NCI-H2029 treated with DMSO at 0.1 percent for 48 hours (cell line): ENCODE measurements around the gene NEU3.
A peak's percentile ranks its signal among the peaks of the same experiment; 100 is the strongest.
"Not testable (repeated sequence)": the region's sequence is repeated elsewhere in the genome, so short reads cannot be mapped to it uniquely, and the experiment has no call there.

Source experiments
- DNase-seq: peaks from one replicate; lab custom pipeline; 2025; lab: John Stamatoyannopoulos, UW

The NEU3 gene

GRCh38 chr11:75029836-75030631 is 41.3 kb downstream of the NEU3 start:
- no peak for DNase-seq

GRCh38 chr11:75031224-75031753 is 42.6 kb downstream of the NEU3 start:
- DNase-seq = no peak

GRCh38 chr11:75031771-75032549 is 43.2 kb downstream of the NEU3 start:
- peak; percentile 14 for DNase-seq

GRCh38 chr11:75032550-75032935 is 43.8 kb downstream of the NEU3 start:
- DNase-seq = no peak

GRCh38 chr11:75033916-75034315 is 45.2 kb downstream of the NEU3 start:
- no peak for DNase-seq

GRCh38 chr11:75035256-75035655 is 46.5 kb downstream of the NEU3 start:
- DNase-seq = no peak

- DNase-seq = peak; percentile 16
Observed at GRCh38 chr11:75035911-75036565, 47.3 kb downstream of the NEU3 start.

GRCh38 chr11:75040167-75040770 is 51.5 kb downstream of the NEU3 start:
- no peak for DNase-seq

GRCh38 chr11:75041263-75041662 is 52.5 kb downstream of the NEU3 start:
- DNase-seq = no peak

GRCh38 chr11:75041821-75042220 is 53.1 kb downstream of the NEU3 start:
- not testable (repeated sequence) for DNase-seq

- DNase-seq = not testable (repeated sequence)
Observed at GRCh38 chr11:75044381-75045170, 55.8 kb downstream of the NEU3 start.

GRCh38 chr11:75046668-75047067 is 57.9 kb downstream of the NEU3 start:
- DNase-seq = not testable (repeated sequence)

- no peak for DNase-seq
Observed at GRCh38 chr11:75047191-75047590, 58.5 kb downstream of the NEU3 start.

GRCh38 chr11:75049501-75050266 is 61.0 kb downstream of the NEU3 start:
- not testable (repeated sequence) for DNase-seq

GRCh38 chr11:75050516-75050915 is 61.8 kb downstream of the NEU3 start:
- no peak for DNase-seq

GRCh38 chr11:75051043-75051442 is 62.3 kb downstream of the NEU3 start:
- DNase-seq = no peak

- no peak for DNase-seq
Observed at GRCh38 chr11:75052457-75052856, 63.7 kb downstream of the NEU3 start.

GRCh38 chr11:75055511-75055910 is 66.8 kb downstream of the NEU3 start:
- DNase-seq = no peak

- no peak for DNase-seq
Observed at GRCh38 chr11:75056814-75057213, 68.1 kb downstream of the NEU3 start.

GRCh38 chr11:75059299-75059698 is 70.6 kb downstream of the NEU3 start:
- DNase-seq = no peak
